Body of pancreas (tissue), 4 donors: ENCODE results near the gene SOHLH2.

Experiments
- CTCF ChIP-seq, 7 experiments: fragments of 450-650 bp in 4 of 7; fragments of 200-600 bp in 3 of 7; sonication (generic) in 3 of 7; IDR thresholded peaks; one replicate each; pipeline ENCODE4 v1.5.1; 2016 to 2019; ENCODE audit warnings: antibody characterized with exemption in 7 of 7
- POLR2A ChIP-seq, 3 donors: fragments of 450-650 bp; IDR thresholded peaks; one replicate each; pipeline ENCODE4 v1.6.1; 2016; ENCODE audit warnings: antibody characterized with exemption in 3 of 3, mild to moderate bottlenecking in 2 of 3

GRCh38 chr13:36214163-36214921, at the start of gene SOHLH2:
- TF ChIP-seq CTCF (IDR thresholded peaks at IDR 0.05), result no peak
- no peak for TF ChIP-seq POLR2A (IDR thresholded peaks at IDR 0.05)
